HepG2 (cell line): Measurements from ENCODE around the gene TJP1.

Experiments
- ATF6 ChIP-seq: sonication (generic); formaldehyde crosslinking; conservative IDR thresholded peaks from 2 replicates; pipeline ENCODE4 v1.4.0; 2020; ENCODE audit warnings: missing genetic modification reagents
- EP300 ChIP-seq, 3 experiments: sonication (generic) in 1 of 3; formaldehyde crosslinking in 1 of 3; IDR thresholded peaks; 2 replicates each; pipeline versions ENCODE4 v1.5.1 to v1.6.1; 2011 to 2020; ENCODE audit warnings: low read depth in 2 of 3, low read length in 2 of 3, borderline replicate concordance in 1 of 3, improper control_type of control experiment in 1 of 3, mild to moderate bottlenecking in 1 of 3, missing genetic modification reagents in 1 of 3, moderate library complexity in 1 of 3
- ESRRA ChIP-seq: sonication (generic); formaldehyde crosslinking; IDR thresholded peaks from 2 replicates; pipeline ENCODE4 v1.5.1; 2020; ENCODE audit warnings: mild to moderate bottlenecking, low read depth, missing genetic modification reagents
- MYNN ChIP-seq: sonication (generic); formaldehyde crosslinking; IDR thresholded peaks from 2 replicates; pipeline ENCODE4 v1.4.0; 2020; ENCODE audit warnings: mild to moderate bottlenecking, low read depth, missing genetic modification reagents
- POLR2A ChIP-seq, 2 experiments: IDR thresholded peaks; 2 replicates each; pipeline ENCODE4 v1.6.1; 2011; ENCODE audit warnings: low read depth in 2 of 2, low read length in 2 of 2, mild to moderate bottlenecking in 1 of 2, moderate library complexity in 1 of 2; ENCODE audit not compliant: insufficient read depth in 1 of 2
- RAD21 ChIP-seq: fragments of 450-650 bp; formaldehyde crosslinking; IDR thresholded peaks from 2 replicates; pipeline ENCODE4 v1.5.0; 2020; ENCODE audit warnings: mild to moderate bottlenecking
- SMARCC2 ChIP-seq: fragments of 450-650 bp; IDR thresholded peaks from 2 replicates; pipeline ENCODE4 v1.6.1; 2017; ENCODE audit warnings: antibody characterized with exemption, mild to moderate bottlenecking
- TMF1 ChIP-seq: sonication (generic); formaldehyde crosslinking; IDR thresholded peaks from 2 replicates; pipeline ENCODE4 v1.8.1; 2022; ENCODE audit warnings: low read depth, missing genetic modification reagents
- ZBTB26 ChIP-seq: IDR thresholded peaks from 2 replicates; pipeline ENCODE4 v1.6.1; 2016; ENCODE audit warnings: missing compliant biosample characterization, missing genetic modification reagents, borderline replicate concordance
- ZFX ChIP-seq: sonication (generic); formaldehyde crosslinking; IDR thresholded peaks from 2 replicates; pipeline ENCODE4 v1.4.0; 2020; ENCODE audit warnings: mild to moderate bottlenecking, low read depth, missing genetic modification reagents, moderate library complexity
- ZNF563 ChIP-seq: sonication (generic); formaldehyde crosslinking; IDR thresholded peaks from 2 replicates; pipeline ENCODE4 v1.8.0; 2022; ENCODE audit warnings: mild to moderate bottlenecking, moderate library complexity, missing genetic modification reagents
- ZZZ3 ChIP-seq: sonication (generic); formaldehyde crosslinking; IDR thresholded peaks from 2 replicates; pipeline ENCODE4 v1.4.0; 2020; ENCODE audit warnings: missing genetic modification reagents, mild to moderate bottlenecking, borderline replicate concordance

- no peak for TF ChIP-seq SMARCC2
- no peak for TF ChIP-seq ATF6 (CRISPR knock-in tag)
- no peak for TF ChIP-seq RAD21 (CRISPR knock-in tag)
- TF ChIP-seq ZZZ3 (CRISPR knock-in tag), result no peak
- no peak for TF ChIP-seq ESRRA (CRISPR knock-in tag)
- TF ChIP-seq TMF1 (CRISPR knock-in tag), result no peak
- no peak for TF ChIP-seq ZNF563 (CRISPR knock-in tag)
- no peak for TF ChIP-seq ZBTB26 (CRISPR knock-in tag)
- no peak for TF ChIP-seq MYNN (CRISPR knock-in tag)
- no peak for TF ChIP-seq POLR2A (IDR thresholded peaks at IDR 0.05; ENCODE audit: insufficient read depth in 1 of 2, low read depth in 2 of 2, low read length in 2 of 2)
- no peak for TF ChIP-seq ZFX (CRISPR knock-in tag)
- no peak for TF ChIP-seq EP300 (IDR thresholded peaks at IDR 0.05; ENCODE audit: low read depth in 2 of 2, low read length in 2 of 2)
- TF ChIP-seq EP300 (CRISPR knock-in tag; IDR thresholded peaks at IDR 0.05; ENCODE audit: borderline replicate concordance), result no peak
Measured at GRCh38 chr15:29670998-29671981, 151.0 kb downstream of the TJP1 start.
